ENCODE measurements around the gene PIGU.
"Not testable (repeated sequence)": the region's sequence is repeated elsewhere in the genome, so short reads cannot be mapped to it uniquely, and the experiment has no call there.

Gene PIGU

GRCh38 chr20:34621036-34621343 lies 55.9 kb downstream of the PIGU start:
- no peaks in the 10 kb centered on the region for H3K9me3 ChIP-seq (ENCODE audit: insufficient read depth, low read length)
- no peak overlapping the region for H3K4me2 ChIP-seq (ENCODE audit: low read depth, low read length, poor library complexity, severe bottlenecking)
- no peaks in the 10 kb centered on the region for H3K79me2 ChIP-seq (ENCODE audit: insufficient read depth, low read length)
- no peaks in the 10 kb centered on the region for H3K9me2 ChIP-seq (replicated peaks; ENCODE audit: insufficient read depth, low read length)
- H3K9ac ChIP-seq (ENCODE audit: low read length) = no peak overlapping the region
- no peaks in the 10 kb centered on the region for H4K20me1 ChIP-seq (ENCODE audit: low read depth, low read length)
- H3K27me3 ChIP-seq (ENCODE audit: low read length) = no peaks in the 10 kb centered on the region
- no peaks in the 10 kb centered on the region for H3K36me3 ChIP-seq (ENCODE audit: low read length)
- no peak overlapping the region for H3K27ac ChIP-seq (ENCODE audit: low read depth, low read length)
- TF ChIP-seq EZH2phosphoT487 (conservative IDR thresholded peaks at IDR 0.05; ENCODE audit: low read length) = no peak
- TF ChIP-seq, protein P1, sequence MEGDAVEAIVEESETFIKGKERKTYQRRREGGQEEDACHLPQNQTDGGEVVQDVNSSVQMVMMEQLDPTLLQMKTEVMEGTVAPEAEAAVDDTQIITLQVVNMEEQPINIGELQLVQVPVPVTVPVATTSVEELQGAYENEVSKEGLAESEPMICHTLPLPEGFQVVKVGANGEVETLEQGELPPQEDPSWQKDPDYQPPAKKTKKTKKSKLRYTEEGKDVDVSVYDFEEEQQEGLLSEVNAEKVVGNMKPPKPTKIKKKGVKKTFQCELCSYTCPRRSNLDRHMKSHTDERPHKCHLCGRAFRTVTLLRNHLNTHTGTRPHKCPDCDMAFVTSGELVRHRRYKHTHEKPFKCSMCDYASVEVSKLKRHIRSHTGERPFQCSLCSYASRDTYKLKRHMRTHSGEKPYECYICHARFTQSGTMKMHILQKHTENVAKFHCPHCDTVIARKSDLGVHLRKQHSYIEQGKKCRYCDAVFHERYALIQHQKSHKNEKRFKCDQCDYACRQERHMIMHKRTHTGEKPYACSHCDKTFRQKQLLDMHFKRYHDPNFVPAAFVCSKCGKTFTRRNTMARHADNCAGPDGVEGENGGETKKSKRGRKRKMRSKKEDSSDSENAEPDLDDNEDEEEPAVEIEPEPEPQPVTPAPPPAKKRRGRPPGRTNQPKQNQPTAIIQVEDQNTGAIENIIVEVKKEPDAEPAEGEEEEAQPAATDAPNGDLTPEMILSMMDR (IDR thresholded peaks at IDR 0.05; ENCODE audit: insufficient read depth, low read length, poor library complexity, severe bottlenecking) = no peak
- no peak overlapping the region for H2AFZ ChIP-seq (ENCODE audit: low read depth, low read length, severe bottlenecking)
- no peak overlapping the region for H3K4me3 ChIP-seq (ENCODE audit: insufficient read depth, low read length, poor library complexity, severe bottlenecking)
- H3F3A ChIP-seq (ENCODE audit: insufficient read depth) = no peaks in the 10 kb centered on the region

- no peak overlapping the region for H3K27ac ChIP-seq (ENCODE audit: low read depth, low read length)
- TF ChIP-seq, protein P1 (IDR thresholded peaks at IDR 0.05; ENCODE audit: insufficient read depth, low read length, poor library complexity, severe bottlenecking) = no peak
- no peak for TF ChIP-seq EZH2phosphoT487 (conservative IDR thresholded peaks at IDR 0.05; ENCODE audit: low read length)
- no peak overlapping the region for H3K4me3 ChIP-seq (ENCODE audit: insufficient read depth, low read length, poor library complexity, severe bottlenecking)
- H3K27me3 ChIP-seq (ENCODE audit: low read length) = no peaks in the 10 kb centered on the region
- no peaks in the 10 kb centered on the region for H3K9me3 ChIP-seq (ENCODE audit: insufficient read depth, low read length)
- no peaks in the 10 kb centered on the region for H3K36me3 ChIP-seq (ENCODE audit: low read length)
- no peak overlapping the region for H3K4me2 ChIP-seq (ENCODE audit: low read depth, low read length, poor library complexity, severe bottlenecking)
- no peaks in the 10 kb centered on the region for H3F3A ChIP-seq (ENCODE audit: insufficient read depth)
- no peaks in the 10 kb centered on the region for H3K79me2 ChIP-seq (ENCODE audit: insufficient read depth, low read length)
- no peaks in the 10 kb centered on the region for H3K9me2 ChIP-seq (replicated peaks; ENCODE audit: insufficient read depth, low read length)
- H4K20me1 ChIP-seq (ENCODE audit: low read depth, low read length) = no peaks in the 10 kb centered on the region
- no peak overlapping the region for H3K9ac ChIP-seq (ENCODE audit: low read length)
- no peak overlapping the region for H2AFZ ChIP-seq (ENCODE audit: low read depth, low read length, severe bottlenecking)
Measured at GRCh38 chr20:34618676-34619075, 58.2 kb downstream of the PIGU start.

GRCh38 chr20:34616913-34617312 lies 60.0 kb downstream of the PIGU start:
- H3K36me3 ChIP-seq (ENCODE audit: low read length); H3K79me2 ChIP-seq (ENCODE audit: insufficient read depth, low read length); H3K4me2 ChIP-seq (ENCODE audit: low read depth, low read length, poor library complexity, severe bottlenecking); H3K9me2 ChIP-seq (replicated peaks; ENCODE audit: insufficient read depth, low read length); H4K20me1 ChIP-seq (ENCODE audit: low read depth, low read length); H3K9me3 ChIP-seq (ENCODE audit: insufficient read depth, low read length); H2AFZ ChIP-seq (ENCODE audit: low read depth, low read length, severe bottlenecking); H3K27ac ChIP-seq (ENCODE audit: low read depth, low read length); H3K27me3 ChIP-seq (ENCODE audit: low read length); H3K9ac ChIP-seq (ENCODE audit: low read length); H3F3A ChIP-seq (ENCODE audit: insufficient read depth); H3K4me3 ChIP-seq (ENCODE audit: insufficient read depth, low read length, poor library complexity, severe bottlenecking): not testable (repeated sequence)

- Histone ChIP-seq H3K27ac (ENCODE audit: low read depth, low read length) (no peak overlapping the region), H3K4me3 (ENCODE audit: insufficient read depth, low read length, poor library complexity, severe bottlenecking) (no peak overlapping the region), H3K9ac (ENCODE audit: low read length) (no peak overlapping the region), H3K36me3 (ENCODE audit: low read length) (no peaks in the 10 kb centered on the region), H3K4me2 (ENCODE audit: low read depth, low read length, poor library complexity, severe bottlenecking) (no peak overlapping the region), H3F3A (ENCODE audit: insufficient read depth) (no peaks in the 10 kb centered on the region), H3K27me3 (ENCODE audit: low read length) (no peaks in the 10 kb centered on the region), H3K9me3 (ENCODE audit: insufficient read depth, low read length) (no peaks in the 10 kb centered on the region), H2AFZ (ENCODE audit: low read depth, low read length, severe bottlenecking) (no peak overlapping the region), H3K9me2 (replicated peaks; ENCODE audit: insufficient read depth, low read length) (no peaks in the 10 kb centered on the region), H4K20me1 (ENCODE audit: low read depth, low read length) (no peaks in the 10 kb centered on the region), H3K79me2 (ENCODE audit: insufficient read depth, low read length) (no peaks in the 10 kb centered on the region)
- TF ChIP-seq, protein P1 (IDR thresholded peaks at IDR 0.05; ENCODE audit: insufficient read depth, low read length, poor library complexity, severe bottlenecking) = no peak
- TF ChIP-seq EZH2phosphoT487 (conservative IDR thresholded peaks at IDR 0.05; ENCODE audit: low read length) = no peak
Measured at GRCh38 chr20:34615477-34615876, 61.4 kb downstream of the PIGU start.

DNA sequence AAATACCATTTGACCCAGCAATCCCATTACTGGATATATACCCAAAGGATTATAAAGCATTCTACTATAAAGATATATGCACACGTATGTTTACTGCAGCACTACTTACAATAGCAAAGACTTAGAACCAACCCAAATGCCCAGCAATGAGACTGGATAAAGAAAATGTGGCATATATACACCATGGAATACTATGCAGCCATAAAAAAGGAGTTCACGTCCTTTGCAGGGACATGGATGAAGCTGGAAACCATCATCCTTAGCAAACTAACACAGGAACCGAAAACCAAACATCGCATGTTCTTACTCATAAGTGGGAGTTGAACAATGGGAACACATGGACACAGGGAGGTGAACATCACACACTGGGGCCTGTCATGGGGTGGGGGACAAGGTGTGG lies 64.9 kb downstream of the PIGU start:
- not testable (repeated sequence) for H3K27me3 ChIP-seq (ENCODE audit: low read length); H3F3A ChIP-seq (ENCODE audit: insufficient read depth); H3K9ac ChIP-seq (ENCODE audit: low read length); H4K20me1 ChIP-seq (ENCODE audit: low read depth, low read length); H3K4me2 ChIP-seq (ENCODE audit: low read depth, low read length, poor library complexity, severe bottlenecking); H3K36me3 ChIP-seq (ENCODE audit: low read length); H3K9me2 ChIP-seq (replicated peaks; ENCODE audit: insufficient read depth, low read length); H3K79me2 ChIP-seq (ENCODE audit: insufficient read depth, low read length); H2AFZ ChIP-seq (ENCODE audit: low read depth, low read length, severe bottlenecking); H3K27ac ChIP-seq (ENCODE audit: low read depth, low read length); H3K9me3 ChIP-seq (ENCODE audit: insufficient read depth, low read length); H3K4me3 ChIP-seq (ENCODE audit: insufficient read depth, low read length, poor library complexity, severe bottlenecking)
